GM12878 (cell line): Measurements from ENCODE around the gene AKT1. TPM values are rescaled to one million over a fixed set of nuclear protein-coding genes. Genes with fewer than 3 reads are reported as not detected.

Experiments
- ATAC-seq: fragments of 200-7000 bp; cut with Tn5 transposase; 3 replicates; pipeline ENCODE4 v1.9.1; 2020; ENCODE audit warnings: mild to moderate bottlenecking, moderate library complexity
- BruUV-seq: library from RNA; stranded (reverse); fragments of 400-500 nt; replicated peaks from 2 replicates; lab custom pipeline; 2021; lab: Mats Ljungman, UMichigan
- CTCF ChIA-PET: fragments of 300-600 bp; sonication (Branson Sonifier 250); formaldehyde crosslinking; extraction: SDS; loops from one replicate; lab custom pipeline; 2021; ENCODE audit warnings: inconsistent platforms; lab: Yijun Ruan, JAX
- POLR2A ChIA-PET: fragments of 350-600 bp; formaldehyde crosslinking; extraction: SDS; loops from one replicate; lab custom pipeline; 2021; ENCODE audit warnings: inconsistent platforms; lab: Charles Lee
- RAD21 ChIA-PET: fragments of 300-600 bp; sonication (Branson Sonifier 250); formaldehyde crosslinking; loops from one replicate; lab custom pipeline; 2023; ENCODE audit warnings: antibody characterized with exemption; ENCODE audit not compliant: unreplicated experiment; lab: Charles Lee
- SMC1A ChIA-PET: fragments of 300-600 bp; sonication (Branson Sonifier 250); formaldehyde crosslinking; loops from one replicate; lab custom pipeline; 2023; ENCODE audit not compliant: unreplicated experiment, uncharacterized antibody; lab: Charles Lee
- DNase-seq: peaks from one replicate; pipeline ENCODE4 v3.0.0-alpha.2; 2011; ENCODE audit warnings: low read depth, low spot score
- FAIRE-seq: peaks from 3 replicates; lab custom pipeline; 2011; peaks lifted over from hg19 to GRCh38; lab: Jason Lieb, UNC
- H2AFZ ChIP-seq: 2 replicates; pipeline ENCODE4 v1.6.0; 2011; ENCODE audit warnings: low read depth, low read length, control low read depth; ENCODE audit not compliant: control insufficient read depth
- H3K27ac ChIP-seq: 2 replicates; pipeline ENCODE4 v1.5.1; 2011; ENCODE audit warnings: control low read depth; ENCODE audit not compliant: control insufficient read depth, insufficient read depth
- H3K27me3 ChIP-seq, 2 experiments: replicated peaks in 1 of 2; 2 replicates each; pipeline versions ENCODE4 v1.6.0 to v1.6.1; 2011; ENCODE audit warnings: low read length in 1 of 2; ENCODE audit not compliant: control insufficient read depth in 2 of 2, insufficient read depth in 2 of 2
- H3K36me3 ChIP-seq, 2 experiments: 2 replicates each; pipeline ENCODE4 v1.5.1; 2011; ENCODE audit warnings: low read length in 1 of 2; ENCODE audit not compliant: control insufficient read depth in 2 of 2, insufficient read depth in 2 of 2
- H3K4me1 ChIP-seq: 2 replicates; pipeline ENCODE4 v1.6.1; 2011; ENCODE audit warnings: mild to moderate bottlenecking, low read length, moderate library complexity, mixed read lengths; ENCODE audit not compliant: control insufficient read depth, insufficient read depth
- H3K4me2 ChIP-seq: 2 replicates; pipeline ENCODE4 v1.6.0; 2011; ENCODE audit warnings: control low read depth; ENCODE audit not compliant: control insufficient read depth, insufficient read depth
- H3K4me3 ChIP-seq: fragments of 200-600 bp; sonication (generic); 2 replicates; pipeline ENCODE4 v1.5.1; 2016
- H3K79me2 ChIP-seq: 2 replicates; pipeline ENCODE4 v1.6.0; 2011; ENCODE audit warnings: low read length; ENCODE audit not compliant: control insufficient read depth, insufficient read depth
- H3K9ac ChIP-seq: 2 replicates; pipeline ENCODE4 v1.8.0; 2011; ENCODE audit warnings: low read length, control low read depth, mixed read lengths; ENCODE audit not compliant: control insufficient read depth, insufficient read depth
- H3K9me3 ChIP-seq: replicated peaks from 3 replicates; pipeline ENCODE4 v1.5.1; 2011; ENCODE audit warnings: mild to moderate bottlenecking, low read length; ENCODE audit not compliant: control insufficient read depth, insufficient read depth
- H4K20me1 ChIP-seq: 2 replicates; pipeline ENCODE4 v1.6.0; 2011; ENCODE audit not compliant: control insufficient read depth, insufficient read depth
- BCL11A ChIP-seq: IDR thresholded peaks from 2 replicates; pipeline ENCODE4 v1.6.1; 2011; ENCODE audit warnings: low read depth, low read length
- CBX5 ChIP-seq: sonication (generic); IDR thresholded peaks from 2 replicates; pipeline ENCODE4 v1.6.1; 2016; ENCODE audit warnings: low read depth, moderate library complexity, mild to moderate bottlenecking, inconsistent platforms
- CTCF ChIP-seq, 3 experiments: IDR thresholded peaks in 2 of 3; conservative IDR thresholded peaks in 1 of 3; 2 replicates each; pipeline ENCODE4 v1.5.1; 2011; ENCODE audit warnings: low read depth in 3 of 3, low read length in 3 of 3, mild to moderate bottlenecking in 3 of 3, control low read depth in 2 of 3, moderate library complexity in 2 of 3, inconsistent platforms in 1 of 3, mixed read lengths in 1 of 3; ENCODE audit not compliant: control insufficient read depth in 2 of 3, insufficient read depth in 1 of 3; ENCODE audit errors: extremely low read depth in 1 of 3
- IRF3 ChIP-seq: fragments of 450-650 bp; IDR thresholded peaks from 2 replicates; pipeline ENCODE4 v1.6.1; 2014; ENCODE audit warnings: mild to moderate bottlenecking
- KAT2A ChIP-seq: conservative IDR thresholded peaks from 2 replicates; pipeline ENCODE4 v1.6.1; 2011; ENCODE audit warnings: low read depth, low read length; ENCODE audit not compliant: control insufficient read depth
- MEF2A ChIP-seq: IDR thresholded peaks from 2 replicates; pipeline ENCODE4 v1.6.1; 2011; ENCODE audit warnings: low read depth, mild to moderate bottlenecking, low read length, moderate library complexity; ENCODE audit not compliant: insufficient read depth
- NKRF ChIP-seq: fragments of 450-650 bp; conservative IDR thresholded peaks from 2 replicates; pipeline ENCODE4 v1.6.1; 2017; ENCODE audit warnings: mild to moderate bottlenecking, moderate library complexity
- POLR2AphosphoS5 ChIP-seq: IDR thresholded peaks from 2 replicates; pipeline ENCODE4 v1.6.1; 2011; ENCODE audit warnings: mild to moderate bottlenecking, low read length, inconsistent platforms
- RAD51 ChIP-seq: fragments of 450-650 bp; IDR thresholded peaks from 2 replicates; pipeline ENCODE4 v1.6.1; 2016; ENCODE audit warnings: moderate library complexity, mild to moderate bottlenecking, inconsistent platforms
- RBBP5 ChIP-seq: fragments of 200-600 bp; sonication (generic); conservative IDR thresholded peaks from 2 replicates; pipeline ENCODE4 v1.6.1; 2016
- ZNF207 ChIP-seq: fragments of 450-650 bp; IDR thresholded peaks from 2 replicates; pipeline ENCODE4 v1.6.1; 2014; ENCODE audit warnings: antibody characterized with exemption, mild to moderate bottlenecking, borderline replicate concordance
- WGBS: methylation state at CpG from one replicate; pipeline ENCODE4 v1.1.6; 2016; ENCODE audit warnings: low lambda C conversion rate; ENCODE audit not compliant: insufficient replicate concordance, insufficient coverage; ENCODE audit errors: missing lambda C conversion rate; 5-methylcytosine and 5-hydroxymethylcytosine counted together
- in situ Hi-C: fragments of 300-500 bp; cut with MboI; formaldehyde crosslinking; loops from 9 replicates; pipeline ENCODE4 v1.14.3; 2018; ENCODE audit warnings: mixed read lengths
- intact Hi-C: fragments of 100-400 bp; cut with micrococcal nuclease; formaldehyde crosslinking; loops from one replicate; pipeline ENCODE4 v1.14.2; 2022; ENCODE audit not compliant: unreplicated experiment
- polyA plus RNA-seq, 11 experiments: library from polyadenylated mRNA; depleted of rRNA in 4 of 11; unstranded in 6 of 11; stranded (reverse) in 5 of 11; fragments of >200 nt; fragmentation: Nextera tagmentation in 4 of 11; fragmentation: Illumina TruSeq in 1 of 11; extraction: Ambion mirVana in 4 of 11; extraction: Trizol in 1 of 11; gene quantifications; 1 replicate in 1 of 11; 2 replicates in 10 of 11; pipeline versions ENCODE4 v1.2.1 to v1.2.3, GENCODE V29; 2011 to 2016; ENCODE audit warnings: inconsistent platforms in 2 of 11, missing spikeins in 2 of 11, low read depth in 1 of 11
- total RNA-seq, 4 experiments: library from RNA; depleted of rRNA in 3 of 4; stranded (reverse); fragments of >200 nt in 3 of 4; fragmentation: Illumina TruSeq in 1 of 4; extraction: Trizol in 1 of 4; gene quantifications; 2 replicates each; pipeline versions ENCODE4 v1.2.1 to v1.2.3, GENCODE V29; 2013 to 2021

Gene AKT1
- total and polyA plus RNA-seq, 10 of the 15 experiments (the other 5 are each of a cell fraction or from before 2014, with no cell fraction given) = 0.63 to 110 (median 58.9) TPM

- FAIRE-seq = no peak
- RAD21 ChIA-PET = no interaction called here
Measured at GRCh38 chr14:104782086-104782807, 13.3 kb downstream of the AKT1 start.

GRCh38 chr14:104781271-104782077 is 14.1 kb downstream of the AKT1 start:
- Histone ChIP-seq H4K20me1 (no peaks in the 10 kb centered on the region), H2AFZ (no peak overlapping the region), H3K4me1 (no peaks in the 10 kb centered on the region), H3K79me2 (no peaks in the 10 kb centered on the region), H3K9me3 (no peaks in the 10 kb centered on the region), H3K4me2 (no peak overlapping the region), H3K27ac (no peak overlapping the region), H3K9ac (no peak overlapping the region), H3K4me3 (no peak overlapping the region), H3K27me3 (no peaks in the 10 kb centered on the region), H3K36me3 (peaks cover 0 to 6% of the 10 kb centered on the region in 2 experiments; a peak in 2 of 4 replicates)
- RAD21 ChIA-PET = no interaction called here
- intact Hi-C loops = no loop called here
- DNase-seq (no peak), ATAC-seq (no peak), FAIRE-seq (no peak)
- 81% methylated on average over 19 of the region's 20 CpGs for WGBS
- CTCF ChIA-PET = no interaction called here
- SMC1A ChIA-PET = no interaction called here
- no TSS peak for BruUV-seq
- POLR2A ChIA-PET = no interaction called here
- in situ Hi-C loops = no loop called here
- no peak for TF ChIP-seq POLR2AphosphoS5
- TF ChIP-seq BCL11A = no peak
- TF ChIP-seq KAT2A = no peak
- no peak for TF ChIP-seq NKRF
- no peak for TF ChIP-seq IRF3
- no peak for TF ChIP-seq CBX5
- TF ChIP-seq CTCF (IDR thresholded peaks at IDR 0.05 in 2 of 3, conservative IDR thresholded peaks at IDR 0.05 in 1 of 3; ENCODE audit: control insufficient read depth in 2 of 3, extremely low read depth in 1 of 3, insufficient read depth in 1 of 3, low read depth in 3 of 3, low read length in 3 of 3) = no peak
- TF ChIP-seq RBBP5 = no peak
- TF ChIP-seq ZNF207 = no peak
- TF ChIP-seq RAD51 = no peak

More at GRCh38 chr14:104782086-104782807, 13.3 kb downstream of the AKT1 start:
- peaks cover 0 to 2% of the 10 kb centered on the region in 2 experiments; a peak in 2 of 4 replicates for H3K36me3 ChIP-seq
- no peaks in the 10 kb centered on the region for H3K79me2 ChIP-seq
- H3K27ac ChIP-seq = no peak overlapping the region
- no peaks in the 10 kb centered on the region for H3K4me1 ChIP-seq
- SMC1A ChIA-PET = no interaction called here
- no peak for DNase-seq
- no peak for ATAC-seq
- POLR2A ChIA-PET = no interaction called here
- intact Hi-C loops = no loop called here
- in situ Hi-C loops = no loop called here
- H3K27me3 ChIP-seq = no peaks in the 10 kb centered on the region
- CTCF ChIA-PET = no interaction called here
- WGBS = 91% methylated on average over 14 of the region's 28 CpGs
- no peak overlapping the region for H3K4me2 ChIP-seq
- no peaks in the 10 kb centered on the region for H4K20me1 ChIP-seq
- no peak overlapping the region for H3K9ac ChIP-seq
- H2AFZ ChIP-seq = no peak overlapping the region
- H3K4me3 ChIP-seq = no peak overlapping the region
- no peak for TF ChIP-seq MEF2A
- H3K9me3 ChIP-seq = no peaks in the 10 kb centered on the region
- BruUV-seq = no TSS peak
